Activated naive CD8-positive, alpha-beta T cell treated with anti-CD3 and anti-CD28 coated beads for 36 hours (primary cell): ENCODE results near the gene NEURL1B. TPM values are rescaled to one million over a fixed set of nuclear protein-coding genes. Genes with fewer than 3 reads are reported as not detected.
A peak's percentile ranks its signal among the peaks of the same experiment; 100 is the strongest.

Experiments used
- DNase-seq: peaks from one replicate; pipeline ENCODE4 v3.0.0; 2021
- H3K27ac Mint-ChIP-seq: one replicate; pipeline ENCODE4 v1.8.0; 2022; ENCODE audit warnings: mild to moderate bottlenecking, moderate library complexity, mixed read lengths
- H3K27me3 Mint-ChIP-seq: one replicate; pipeline ENCODE4 v1.8.0; 2022; ENCODE audit warnings: mild to moderate bottlenecking, mixed read lengths
- H3K36me3 Mint-ChIP-seq: one replicate; pipeline ENCODE4 v1.8.0; 2021; ENCODE audit warnings: mild to moderate bottlenecking, mixed read lengths
- H3K4me1 Mint-ChIP-seq: one replicate; pipeline ENCODE4 v1.8.0; 2021; ENCODE audit warnings: mixed read lengths
- H3K4me3 Mint-ChIP-seq: one replicate; pipeline ENCODE4 v1.8.0; 2022; ENCODE audit warnings: mild to moderate bottlenecking, moderate library complexity, mixed read lengths
- H3K9me3 Mint-ChIP-seq: one replicate; pipeline ENCODE4 v1.8.0; 2022; ENCODE audit warnings: mixed read lengths
- total RNA-seq, 2 experiments: library from RNA; stranded (reverse); gene quantifications; one replicate each; pipeline ENCODE4 v1.2.3, GENCODE V29; 2021

The NEURL1B gene
- total RNA-seq, 2 experiments from 2014 or later: 0.10 TPM

DNA sequence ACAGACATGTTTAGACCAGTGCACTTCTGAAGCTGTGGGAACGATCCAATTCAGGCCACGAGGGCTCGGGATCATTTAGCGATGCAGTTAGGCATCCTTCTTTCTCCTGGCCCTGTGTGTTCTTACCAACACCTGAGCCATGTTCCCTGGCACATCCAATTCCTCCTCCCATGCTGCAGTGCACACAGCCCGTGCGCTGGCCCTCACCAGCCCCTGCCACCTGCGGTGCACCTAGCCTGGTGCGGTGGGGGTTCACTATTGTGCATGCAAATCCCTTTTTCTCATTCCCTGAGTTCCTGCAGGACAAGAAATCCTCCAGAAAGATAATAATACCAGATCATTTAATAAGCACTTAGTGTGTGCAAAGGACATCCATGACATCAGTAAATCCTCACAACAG is 53.5 kb downstream of the NEURL1B start:
- no peak overlapping the region for H3K27ac Mint-ChIP-seq

DNA sequence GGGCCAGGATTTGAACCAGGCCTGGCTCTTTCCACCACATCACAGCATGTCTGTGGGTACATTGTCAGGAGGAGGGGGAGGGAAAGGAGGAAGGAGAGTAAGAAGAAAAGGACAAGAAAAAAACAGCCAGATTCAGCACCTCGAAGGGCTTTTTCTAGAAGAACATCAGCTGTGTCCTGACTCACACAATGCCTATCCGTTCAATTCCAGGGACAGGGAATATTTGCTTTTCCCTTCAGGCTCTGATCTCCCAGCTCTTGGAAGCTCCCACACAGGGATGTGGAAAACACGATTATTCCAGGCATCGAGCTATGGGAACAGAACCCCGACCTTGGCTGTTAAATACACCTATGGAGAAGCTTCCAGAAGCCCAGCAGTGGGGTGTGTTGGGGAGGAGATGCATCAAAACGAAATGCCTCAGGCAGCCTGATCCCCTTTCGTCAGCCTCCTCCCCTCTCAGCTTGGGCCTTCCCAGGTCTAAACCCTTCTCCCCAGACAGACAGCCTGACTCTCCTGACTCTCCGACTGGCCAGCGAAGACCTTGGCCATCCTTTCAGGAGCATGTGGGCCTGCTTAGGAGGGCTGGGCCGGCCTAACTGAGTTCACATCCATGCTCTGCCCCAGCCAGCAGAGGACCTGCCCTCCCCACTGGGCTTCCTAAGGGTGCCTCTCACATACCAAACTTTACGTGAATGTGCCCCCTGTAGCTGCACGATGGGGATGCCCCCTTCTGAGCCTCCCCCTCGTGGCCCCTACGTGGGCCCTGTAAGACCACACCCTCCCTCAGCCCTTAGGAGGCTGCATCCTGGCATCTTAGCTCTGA is 54.4 kb downstream of the NEURL1B start:
- Mint-ChIP-seq H3K4me1 (peaks cover 5% of the 10 kb centered on the region), H3K9me3 (no peaks in the 10 kb centered on the region), H3K27ac (no peak overlapping the region), H3K36me3 (no peaks in the 10 kb centered on the region), H3K4me3 (no peak overlapping the region), H3K27me3 (no peaks in the 10 kb centered on the region)
- DNase-seq: no peak

More for the DNA sequence above, 53.5 kb downstream of the NEURL1B start:
- H3K36me3 Mint-ChIP-seq: no peaks in the 10 kb centered on the region
- no peak overlapping the region for H3K4me3 Mint-ChIP-seq
- no peak for DNase-seq
- peaks cover 5% of the 10 kb centered on the region for H3K4me1 Mint-ChIP-seq
- H3K27me3 Mint-ChIP-seq: no peaks in the 10 kb centered on the region
- no peaks in the 10 kb centered on the region for H3K9me3 Mint-ChIP-seq

DNA sequence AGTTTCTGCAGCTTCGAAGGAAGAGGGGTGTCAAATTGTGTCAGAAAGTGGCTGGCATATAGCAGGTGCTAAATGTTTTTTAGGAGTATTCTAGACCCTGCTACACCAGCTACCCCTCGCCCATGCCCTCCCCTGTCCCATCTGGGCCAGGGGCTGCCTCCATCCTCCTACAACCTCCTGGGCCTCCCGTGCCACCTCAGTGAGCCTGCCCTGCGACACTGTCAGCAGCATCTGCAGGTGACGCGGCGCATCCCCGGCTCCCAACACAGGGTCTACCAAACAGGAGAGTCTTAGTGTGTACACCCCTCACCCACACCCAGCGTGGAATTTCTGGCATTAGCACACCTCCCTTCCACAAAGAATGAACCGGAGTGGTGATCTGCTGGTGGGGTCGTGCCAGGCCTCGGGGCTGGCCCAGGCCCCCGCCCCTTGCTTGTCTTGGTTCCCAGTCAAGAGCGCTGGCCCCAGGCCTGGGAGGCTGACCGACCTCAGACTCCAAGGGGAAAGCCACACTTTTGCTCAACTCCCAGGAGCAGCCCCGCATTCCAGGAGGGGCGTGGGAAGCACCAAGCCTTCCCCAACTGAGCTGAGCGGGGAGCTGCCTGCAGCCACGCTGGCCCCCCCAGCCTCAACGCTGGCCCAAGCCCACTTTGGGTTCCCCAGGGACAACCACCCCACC is 55.2 kb downstream of the NEURL1B start:
- DNase-seq: no peak
- Mint-ChIP-seq H3K9me3 (no peaks in the 10 kb centered on the region), H3K27ac (no peak overlapping the region), H3K36me3 (no peaks in the 10 kb centered on the region), H3K27me3 (peaks cover 6% of the 10 kb centered on the region), H3K4me3 (no peak overlapping the region), H3K4me1 (peaks cover 5% of the 10 kb centered on the region)

DNA sequence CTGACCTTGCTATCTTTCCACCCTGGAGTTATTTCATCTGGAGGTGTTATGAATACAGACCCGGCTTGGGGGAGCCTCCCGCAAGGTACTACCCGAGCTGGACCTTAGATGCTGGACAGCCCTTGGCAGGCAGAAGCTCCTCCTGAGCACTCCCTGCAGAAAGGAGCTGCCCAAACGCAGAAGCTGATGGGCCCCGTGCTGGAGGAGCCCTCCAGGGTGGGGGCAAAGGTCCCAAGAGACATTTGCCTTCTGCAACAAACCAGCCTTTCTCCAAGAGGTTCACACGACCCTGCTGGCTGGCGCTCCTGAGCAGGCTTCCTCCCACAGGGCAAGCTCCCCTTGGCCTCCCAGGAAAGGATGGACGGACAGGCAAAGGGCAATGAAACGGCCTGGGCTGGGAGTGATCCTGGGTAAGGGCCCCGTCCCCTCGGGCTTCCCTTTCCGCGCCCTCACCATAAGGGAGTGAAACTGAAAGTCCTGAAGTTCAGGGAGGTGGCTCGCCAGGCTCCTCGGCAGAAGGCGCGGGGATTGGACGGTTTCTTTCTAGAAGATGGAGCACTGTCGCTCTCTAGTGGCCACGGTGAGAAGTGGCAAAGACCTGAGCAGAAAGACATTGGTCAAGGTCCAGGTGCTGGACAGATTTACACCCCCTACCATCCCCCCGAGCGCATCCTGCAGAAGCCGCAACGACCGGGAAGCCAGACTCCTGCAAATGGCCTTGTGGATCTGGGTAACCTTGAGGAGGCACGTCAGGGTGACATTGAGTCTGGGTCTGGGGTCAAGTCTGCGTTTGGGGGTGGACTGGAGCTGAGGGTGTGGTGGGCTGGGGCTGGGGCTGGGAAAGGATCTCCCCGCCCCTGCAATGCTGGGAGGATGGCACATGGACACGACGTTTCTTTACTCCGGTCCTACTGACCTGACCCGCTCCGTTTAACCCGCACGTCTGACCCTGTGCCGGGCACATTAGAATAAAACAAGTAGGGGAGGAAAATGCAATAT is 56.4 kb downstream of the NEURL1B start:
- H3K9me3 Mint-ChIP-seq: no peaks in the 10 kb centered on the region
- no peaks in the 10 kb centered on the region for H3K36me3 Mint-ChIP-seq
- H3K27ac Mint-ChIP-seq: peak overlapping the region; percentile 83
- DNase-seq: peak; percentile 81
- H3K4me1 Mint-ChIP-seq: peaks cover 5% of the 10 kb centered on the region
- H3K4me3 Mint-ChIP-seq: peak overlapping the region; percentile 80
- H3K27me3 Mint-ChIP-seq: peaks cover 17% of the 10 kb centered on the region

DNA sequence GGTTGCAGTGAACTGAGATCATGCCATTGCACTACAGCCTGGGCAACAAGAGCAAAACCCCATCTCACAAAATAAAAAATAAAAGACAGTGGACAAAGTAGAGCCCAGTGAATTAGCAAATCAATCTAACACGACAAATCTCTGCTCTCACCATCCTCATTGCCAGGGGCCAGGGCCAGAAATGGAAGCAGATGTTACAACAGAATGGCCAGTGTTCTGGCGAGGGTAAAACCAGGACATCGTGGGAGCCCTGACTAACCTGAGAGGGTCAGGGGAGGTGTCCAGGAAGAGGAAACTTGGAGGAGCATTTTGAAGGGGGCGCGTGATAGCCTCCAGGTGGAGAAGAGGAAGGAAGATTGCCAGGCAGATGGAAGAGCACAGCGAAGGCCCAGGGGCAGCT is 58.4 kb downstream of the NEURL1B start:
- H3K36me3 Mint-ChIP-seq: no peaks in the 10 kb centered on the region
- H3K4me1 Mint-ChIP-seq: peaks cover 5% of the 10 kb centered on the region
- no peak for DNase-seq
- H3K4me3 Mint-ChIP-seq: no peak overlapping the region
- peaks cover 28% of the 10 kb centered on the region for H3K27me3 Mint-ChIP-seq
- H3K27ac Mint-ChIP-seq: no peak overlapping the region
- no peaks in the 10 kb centered on the region for H3K9me3 Mint-ChIP-seq

DNA sequence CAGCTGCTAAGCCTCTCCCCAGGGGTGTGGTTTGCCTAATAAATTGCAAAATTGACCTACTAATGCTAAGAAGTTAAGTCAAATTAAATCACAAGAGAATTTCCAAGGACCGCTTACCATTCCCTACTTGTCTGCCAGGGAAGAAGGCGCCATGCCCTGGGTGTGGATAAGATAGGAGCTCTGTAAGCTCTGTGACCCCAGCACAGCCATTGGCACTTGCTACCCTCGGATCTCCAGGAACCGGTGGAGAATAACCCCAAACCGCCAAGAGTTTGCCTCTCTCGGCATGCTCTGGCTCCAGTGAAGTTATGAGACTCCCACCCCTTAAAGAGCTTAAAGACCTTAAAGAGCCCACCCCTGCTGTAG is 58.9 kb downstream of the NEURL1B start:
- Mint-ChIP-seq H3K4me3 (no peak overlapping the region), H3K27me3 (peaks cover 28% of the 10 kb centered on the region), H3K4me1 (peaks cover 5% of the 10 kb centered on the region), H3K36me3 (no peaks in the 10 kb centered on the region), H3K9me3 (no peaks in the 10 kb centered on the region), H3K27ac (no peak overlapping the region)
- DNase-seq: no peak

DNA sequence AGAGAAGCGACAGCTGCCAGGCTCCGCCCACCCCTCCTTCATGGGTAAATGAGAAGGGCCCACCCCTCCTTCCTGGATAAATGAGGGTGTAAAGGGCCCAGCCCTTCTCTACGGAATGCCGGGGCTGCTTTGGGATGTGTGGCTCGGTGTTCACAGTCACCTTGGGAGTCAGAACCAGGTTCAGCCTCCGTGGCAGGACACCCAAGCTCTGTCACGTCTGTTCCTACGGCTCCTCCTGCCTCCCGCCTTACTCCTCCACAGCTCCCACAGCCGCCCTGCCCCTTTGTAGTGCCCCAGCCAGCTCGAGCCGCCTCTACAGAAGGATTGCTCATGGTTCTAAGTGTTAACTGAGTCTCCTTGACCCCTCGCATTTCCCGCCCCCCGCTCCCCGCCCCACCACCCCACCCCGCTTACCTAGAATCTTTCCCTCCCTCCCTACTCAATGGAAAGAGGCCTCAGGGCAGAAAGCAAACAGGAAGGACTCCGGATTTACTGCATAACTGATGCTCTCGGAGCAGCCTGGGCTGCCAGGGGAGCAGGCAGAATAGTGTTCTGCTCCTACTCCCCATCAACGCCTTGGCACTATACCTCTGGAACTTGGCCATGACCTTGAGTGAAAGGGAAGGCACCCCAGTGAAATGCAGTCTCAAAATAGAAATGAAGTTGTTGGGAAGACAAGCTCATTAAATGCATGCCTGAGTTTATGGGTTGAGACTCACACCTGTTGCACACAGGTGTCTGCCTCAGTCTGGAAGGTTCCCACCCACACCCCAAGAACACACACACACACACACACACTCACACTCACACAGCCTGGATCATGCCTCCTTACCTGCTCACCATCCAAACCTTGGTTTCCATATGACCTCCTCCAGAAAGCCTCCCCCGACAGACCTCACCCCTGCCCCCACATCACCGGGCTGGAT is 59.6 kb downstream of the NEURL1B start:
- H3K36me3 Mint-ChIP-seq: no peaks in the 10 kb centered on the region
- H3K4me1 Mint-ChIP-seq: peaks cover 5% of the 10 kb centered on the region
- no peak for DNase-seq
- no peak overlapping the region for H3K4me3 Mint-ChIP-seq
- H3K9me3 Mint-ChIP-seq: no peaks in the 10 kb centered on the region
- peaks cover 28% of the 10 kb centered on the region for H3K27me3 Mint-ChIP-seq
- H3K27ac Mint-ChIP-seq: no peak overlapping the region

DNA sequence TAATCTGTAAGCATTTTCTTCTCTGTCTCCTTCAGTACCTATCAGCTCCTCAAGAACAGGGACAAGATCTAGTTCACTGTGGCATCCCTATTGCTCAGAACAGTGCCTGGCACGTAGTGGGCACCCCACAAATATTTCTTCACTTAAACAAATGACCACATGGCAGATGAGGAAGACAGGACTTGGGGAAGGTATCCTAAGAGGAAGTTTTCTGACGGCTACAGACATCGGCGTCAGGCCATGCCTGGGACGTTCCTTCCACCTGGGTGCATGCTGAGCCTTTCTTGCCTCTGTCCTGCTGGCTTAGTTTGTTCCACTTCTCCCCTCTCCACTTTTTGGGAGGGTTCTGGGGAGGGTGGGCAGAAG is 60.2 kb downstream of the NEURL1B start:
- Mint-ChIP-seq H3K4me1 (peaks cover 5% of the 10 kb centered on the region), H3K4me3 (no peak overlapping the region), H3K27me3 (peaks cover 33% of the 10 kb centered on the region), H3K27ac (no peak overlapping the region), H3K9me3 (no peaks in the 10 kb centered on the region), H3K36me3 (no peaks in the 10 kb centered on the region)
- no peak for DNase-seq

DNA sequence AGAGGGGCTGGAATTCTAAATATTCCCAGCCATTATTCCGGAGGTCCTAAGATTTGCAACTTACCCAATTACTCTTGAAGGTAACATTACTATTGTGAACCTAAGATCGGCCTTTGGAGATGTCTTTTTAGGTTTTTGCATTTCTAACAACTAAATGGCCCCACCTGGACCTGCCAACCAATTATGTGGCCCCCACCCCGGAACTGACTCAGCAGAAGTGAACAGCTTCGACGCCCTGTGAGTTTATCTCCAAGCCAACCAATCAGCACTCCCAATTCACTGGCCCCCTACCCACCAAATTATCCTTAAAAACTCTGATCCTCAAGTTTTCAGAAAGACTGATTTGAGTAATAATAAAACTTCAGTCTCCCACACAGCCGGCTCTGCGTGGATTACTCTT is 62.9 kb downstream of the NEURL1B start:
- no peaks in the 10 kb centered on the region for H3K4me1 Mint-ChIP-seq
- peaks cover 40% of the 10 kb centered on the region for H3K27me3 Mint-ChIP-seq
- no peak for DNase-seq
- H3K36me3 Mint-ChIP-seq: no peaks in the 10 kb centered on the region
- H3K27ac Mint-ChIP-seq: no peak overlapping the region
- no peak overlapping the region for H3K4me3 Mint-ChIP-seq
- H3K9me3 Mint-ChIP-seq: no peaks in the 10 kb centered on the region

DNA sequence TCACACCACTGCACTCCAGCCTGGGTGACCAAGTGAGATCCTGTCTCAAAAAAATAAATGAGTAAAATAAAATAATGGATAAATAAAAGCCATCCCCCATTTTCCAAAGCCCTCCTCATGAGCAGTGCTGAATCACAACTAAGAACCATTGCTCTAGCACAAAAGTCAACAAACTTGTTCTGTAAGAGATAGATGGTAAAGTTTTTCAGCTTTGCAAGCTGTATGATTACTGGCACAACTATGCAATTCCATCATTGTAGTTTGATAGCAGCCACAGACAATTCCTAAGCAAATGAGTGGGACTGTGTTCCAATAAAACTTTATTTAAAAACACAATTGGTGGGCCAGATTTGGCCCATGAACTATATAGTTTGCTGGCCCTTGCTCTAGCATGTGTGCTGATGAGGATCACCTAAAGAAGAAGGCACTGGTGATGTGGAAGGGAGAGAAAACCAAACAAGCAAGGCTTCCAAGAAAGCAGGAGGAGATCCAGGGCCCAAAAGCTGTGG is 64.6 kb downstream of the NEURL1B start:
- peaks cover 40% of the 10 kb centered on the region for H3K27me3 Mint-ChIP-seq
- no peak overlapping the region for H3K27ac Mint-ChIP-seq
- H3K9me3 Mint-ChIP-seq: no peaks in the 10 kb centered on the region
- H3K36me3 Mint-ChIP-seq: no peaks in the 10 kb centered on the region
- no peak overlapping the region for H3K4me3 Mint-ChIP-seq
- H3K4me1 Mint-ChIP-seq: no peaks in the 10 kb centered on the region
- DNase-seq: no peak

DNA sequence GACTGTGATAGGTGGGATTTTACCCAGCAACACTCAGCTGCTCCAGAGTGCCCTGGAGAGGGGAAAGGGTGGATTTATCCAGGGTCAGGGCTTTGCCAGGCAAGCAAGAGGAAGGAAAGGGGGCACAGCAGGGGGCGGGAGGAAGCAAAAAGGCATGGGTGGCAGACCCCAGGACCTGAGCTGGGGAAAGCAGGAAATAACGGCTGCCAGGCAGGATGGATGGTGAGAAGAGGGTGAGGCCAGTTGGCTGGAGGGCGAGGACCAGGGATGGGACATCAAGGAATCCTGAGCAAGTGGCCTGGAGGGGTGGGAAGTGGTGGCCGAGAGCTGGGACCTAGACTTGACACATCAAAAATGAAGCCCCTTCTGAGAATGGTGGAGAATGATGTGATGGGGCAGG is 65.7 kb downstream of the NEURL1B start:
- H3K27me3 Mint-ChIP-seq: peaks cover 33% of the 10 kb centered on the region
- H3K4me1 Mint-ChIP-seq: no peaks in the 10 kb centered on the region
- H3K9me3 Mint-ChIP-seq: no peaks in the 10 kb centered on the region
- H3K36me3 Mint-ChIP-seq: no peaks in the 10 kb centered on the region
- H3K27ac Mint-ChIP-seq: no peak overlapping the region
- no peak overlapping the region for H3K4me3 Mint-ChIP-seq
- no peak for DNase-seq

DNA sequence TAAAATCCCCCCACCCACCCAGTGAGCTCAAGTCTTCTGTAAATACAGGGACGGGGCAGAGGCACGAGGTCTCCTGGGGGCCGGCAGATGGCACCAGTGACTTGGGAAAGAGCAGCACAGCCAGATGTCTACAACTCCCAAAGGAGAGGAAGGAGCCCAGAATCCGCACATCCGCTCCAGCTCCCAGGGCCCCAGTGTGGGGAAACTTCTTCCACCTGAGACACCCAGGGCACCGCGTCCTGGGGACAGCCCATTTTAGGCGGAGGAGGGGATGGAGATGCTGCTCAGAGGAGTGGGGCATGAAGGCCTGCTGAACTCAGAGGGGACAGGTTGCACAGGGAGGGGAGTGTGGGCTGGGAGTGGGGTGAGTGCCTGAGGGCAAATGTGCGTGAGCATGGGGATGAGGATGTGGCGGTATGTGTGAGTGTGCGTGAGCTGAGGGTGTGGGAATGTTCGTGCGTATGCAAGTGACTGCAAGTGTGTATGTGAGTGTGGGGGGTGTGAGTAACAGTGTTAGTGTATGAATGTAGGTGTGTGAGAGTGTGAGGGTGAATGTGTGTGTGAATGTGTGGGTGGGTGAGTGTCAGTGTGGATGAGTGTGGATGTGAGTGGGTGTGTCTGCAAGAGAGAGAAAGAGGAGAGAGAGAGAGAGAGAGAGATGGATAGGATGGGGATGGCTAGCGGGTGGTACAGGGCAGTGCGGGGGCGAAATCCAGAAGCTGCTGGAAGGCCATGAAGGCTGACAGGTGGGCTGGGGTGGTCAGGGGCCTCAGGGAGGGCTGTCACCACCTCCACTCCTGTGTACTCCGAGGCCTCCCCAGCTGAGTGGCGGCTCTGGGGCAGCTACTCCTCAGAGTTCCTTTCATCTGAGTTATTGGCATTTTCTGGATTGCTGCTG is 66.5 kb downstream of the NEURL1B start:
- no peak for DNase-seq
- no peak overlapping the region for H3K27ac Mint-ChIP-seq
- peaks cover 31% of the 10 kb centered on the region for H3K27me3 Mint-ChIP-seq
- H3K4me1 Mint-ChIP-seq: no peaks in the 10 kb centered on the region
- H3K4me3 Mint-ChIP-seq: no peak overlapping the region
- no peaks in the 10 kb centered on the region for H3K36me3 Mint-ChIP-seq
- H3K9me3 Mint-ChIP-seq: no peaks in the 10 kb centered on the region

DNA sequence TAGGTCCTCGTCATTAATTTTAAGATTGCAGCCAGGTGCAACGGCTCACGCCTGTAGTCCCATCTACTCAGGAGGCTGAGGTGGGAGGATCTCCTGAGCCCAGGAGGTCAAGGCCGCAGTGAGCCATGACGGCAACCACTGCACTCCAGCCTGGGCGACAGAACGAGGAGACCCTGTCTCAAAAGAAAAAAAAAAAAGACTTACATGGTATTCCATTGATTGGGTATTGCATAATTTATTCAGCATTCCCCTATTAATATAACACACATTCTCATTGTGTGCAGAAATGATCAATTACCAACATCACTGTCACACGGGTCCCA is 67.1 kb downstream of the NEURL1B start:
- Mint-ChIP-seq H3K4me3 (no peak overlapping the region), H3K27ac (no peak overlapping the region), H3K9me3 (no peaks in the 10 kb centered on the region), H3K27me3 (peaks cover 30% of the 10 kb centered on the region), H3K36me3 (no peaks in the 10 kb centered on the region), H3K4me1 (no peaks in the 10 kb centered on the region)
- no peak for DNase-seq
